PFSK-1 (cell line): Measurements from ENCODE around the gene MTIF2.

ENCODE experiments used
- POLR2AphosphoS5 ChIP-seq: IDR thresholded peaks from 2 replicates; pipeline ENCODE4 v1.6.1; 2012; ENCODE audit warnings: low read depth, mild to moderate bottlenecking, control low read depth, low read length, moderate library complexity
- SIN3A ChIP-seq: IDR thresholded peaks from 2 replicates; pipeline ENCODE4 v1.6.1; 2012; ENCODE audit warnings: mild to moderate bottlenecking, low read length, moderate library complexity, borderline replicate concordance; ENCODE audit not compliant: insufficient read depth
- TAF1 ChIP-seq: IDR thresholded peaks from 2 replicates; pipeline ENCODE4 v1.6.1; 2012; ENCODE audit warnings: low read length, control low read depth, borderline replicate concordance; ENCODE audit not compliant: insufficient read depth

GRCh38 chr2:55204950-55205349 lies 64.1 kb downstream of the MTIF2 start:
- TF ChIP-seq SIN3A (no peak), POLR2AphosphoS5 (no peak), TAF1 (no peak)
